H1 (cell line): Measurements from ENCODE around the gene CABLES2. TPM values are rescaled to one million over a fixed set of nuclear protein-coding genes. Genes with fewer than 3 reads are reported as not detected.

ENCODE experiments used
- ASH2L ChIP-seq: fragments of 200-600, 300-600 bp; sonication (generic); IDR thresholded peaks from one replicate; pipeline ENCODE4 v1.7.1; 2017; ENCODE audit warnings: low read length
- BACH1 ChIP-seq: IDR thresholded peaks from 2 replicates; pipeline ENCODE4 v1.6.1; 2012; ENCODE audit warnings: low read length, improper control_type of control experiment
- CBX5 ChIP-seq: fragments of 300-800, 300-1000 bp; sonication (generic); IDR thresholded peaks from 2 replicates; pipeline ENCODE4 v1.7.1; 2016; ENCODE audit warnings: antibody characterized with exemption, low read length, low read depth
- CTBP2 ChIP-seq: IDR thresholded peaks from 2 replicates; pipeline ENCODE4 v1.7.0; 2011; ENCODE audit warnings: borderline replicate concordance, mild to moderate bottlenecking, moderate library complexity, mixed read lengths, low read length; ENCODE audit not compliant: insufficient read depth, insufficient read length
- EGR1 ChIP-seq: IDR thresholded peaks from 2 replicates; pipeline ENCODE4 v1.6.1; 2011; ENCODE audit warnings: low read depth, low read length, borderline replicate concordance
- GABPA ChIP-seq: IDR thresholded peaks from 2 replicates; pipeline ENCODE4 v1.6.1; 2011; ENCODE audit warnings: mild to moderate bottlenecking, low read length, moderate library complexity, borderline replicate concordance; ENCODE audit not compliant: insufficient read depth
- JUN ChIP-seq: IDR thresholded peaks from 2 replicates; pipeline ENCODE4 v1.6.1; 2011; ENCODE audit warnings: low read depth, mild to moderate bottlenecking, improper control_type of control experiment, low read length
- NRF1 ChIP-seq: IDR thresholded peaks from 2 replicates; pipeline ENCODE4 v1.6.1; 2011; ENCODE audit warnings: mild to moderate bottlenecking, low read depth, low read length, improper control_type of control experiment
- POLR2AphosphoS5 ChIP-seq: IDR thresholded peaks from 2 replicates; pipeline ENCODE4 v1.6.1; 2011; ENCODE audit warnings: low read depth, low read length
- RAD21 ChIP-seq, 2 experiments: IDR thresholded peaks in 1 of 2; conservative IDR thresholded peaks in 1 of 2; 2 replicates each; pipeline ENCODE4 v1.6.1; 2011; ENCODE audit warnings: low read depth in 2 of 2, low read length in 2 of 2, improper control_type of control experiment in 1 of 2, inconsistent platforms in 1 of 2, mild to moderate bottlenecking in 1 of 2, moderate library complexity in 1 of 2
- RFX5 ChIP-seq: IDR thresholded peaks from 2 replicates; pipeline ENCODE4 v1.6.1; 2011; ENCODE audit warnings: low read depth, low read length, improper control_type of control experiment, borderline replicate concordance
- SIRT6 ChIP-seq: IDR thresholded peaks from one replicate; pipeline ENCODE4 v1.7.1; 2012; ENCODE audit warnings: low read length, inconsistent platforms
- SRF ChIP-seq: IDR thresholded peaks from 2 replicates; pipeline ENCODE4 v1.6.1; 2011; ENCODE audit warnings: mild to moderate bottlenecking, low read depth, low read length, moderate library complexity
- SUZ12 ChIP-seq: fragments of 200-600 bp; sonication (generic); IDR thresholded peaks from 2 replicates; pipeline ENCODE4 v1.6.1; 2012; ENCODE audit warnings: mild to moderate bottlenecking, inconsistent platforms, low read length, moderate library complexity, mixed read lengths
- TCF12 ChIP-seq: IDR thresholded peaks from 2 replicates; pipeline ENCODE4 v1.6.1; 2011; ENCODE audit warnings: low read depth, mild to moderate bottlenecking, low read length
- TEAD4 ChIP-seq: IDR thresholded peaks from 2 replicates; pipeline ENCODE4 v1.6.1; 2012; ENCODE audit warnings: low read depth, low read length, inconsistent platforms, mixed read lengths
- polyA plus RNA-seq, 7 experiments: library from polyadenylated mRNA; depleted of rRNA in 3 of 7; stranded (reverse) in 5 of 7; unstranded in 2 of 7; fragments of >200 nt in 5 of 7; fragments of 200-250 nt in 2 of 7; gene quantifications; 1 replicate in 5 of 7; 2 replicates in 1 of 7; 4 replicates in 1 of 7; pipeline versions ENCODE4 v1.2.1 to v1.2.3, GENCODE V29; 2011 to 2013; ENCODE audit warnings: missing spikeins in 2 of 7, mixed read lengths in 2 of 7
- total RNA-seq: library from RNA; stranded (reverse); fragmentation: NEBNext Ultra II Directional; extraction: Animal tissue kit (Norgen Biotek cat#: 25700); gene quantifications from 2 replicates; pipeline ENCODE4 v1.2.1, GENCODE V29; 2021
- TF ChIP-seq, protein P1 (sequence below): IDR thresholded peaks from 2 replicates; pipeline ENCODE4 v1.6.1; 2012; ENCODE audit warnings: inconsistent platforms

CABLES2 gene
- total and polyA plus RNA-seq, 2 of the 8 experiments (the other 6 are each of a cell fraction or from before 2014, with no cell fraction given), result 8.0 to 8.8 TPM

DNA sequence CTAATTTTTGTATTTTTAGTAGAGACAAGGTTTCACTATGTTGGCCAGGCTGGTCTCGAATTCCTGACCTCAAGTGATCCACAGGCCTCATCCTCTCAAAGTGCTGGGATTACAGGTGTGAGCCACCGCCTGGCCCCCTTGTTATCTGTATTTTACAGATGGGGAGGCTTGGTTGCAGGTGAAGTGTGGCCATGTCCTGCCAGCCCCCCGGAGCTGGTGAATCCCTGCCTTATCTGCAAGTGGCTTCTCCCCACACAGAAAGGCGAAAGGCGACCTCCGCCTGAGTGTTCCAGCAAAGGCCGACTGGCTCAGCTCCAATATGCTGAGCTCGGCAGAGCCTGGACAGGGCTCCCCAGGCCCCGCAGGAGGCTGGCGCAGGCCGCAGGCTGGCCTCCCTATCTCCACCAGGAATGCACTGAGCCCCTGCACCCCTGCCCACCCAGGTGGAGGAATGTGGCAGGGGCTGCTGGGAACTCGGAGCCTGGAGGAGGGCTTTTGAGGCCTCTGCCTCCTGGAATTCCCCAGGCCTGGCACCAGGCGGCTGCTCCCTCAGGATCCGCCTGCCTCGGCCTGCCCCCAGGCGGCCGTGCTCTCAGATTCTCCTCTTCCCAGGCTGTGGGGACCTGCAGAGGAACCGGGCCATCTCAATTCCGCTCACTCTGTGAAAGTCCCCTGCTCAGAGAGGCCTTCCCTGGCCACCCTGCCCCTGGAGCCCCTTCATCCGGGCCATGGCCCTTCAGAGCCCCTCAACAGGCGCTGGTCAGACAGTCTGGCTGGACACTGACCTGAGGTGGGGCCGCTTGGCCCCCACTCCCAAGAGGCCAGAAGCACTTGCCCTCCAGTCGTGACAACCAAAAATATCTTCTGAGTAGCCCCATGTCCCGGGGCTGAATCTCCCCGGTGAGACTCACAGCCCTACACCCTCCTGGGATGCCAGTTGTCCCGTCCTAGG is 30.7 kb downstream of the CABLES2 start (continued):
- no peak for TF ChIP-seq SIRT6
- no peak for TF ChIP-seq POLR2AphosphoS5
- TF ChIP-seq EGR1, result 0 out of 2 replicates have a peak, but pooled peaks have one; percentile 50
- TF ChIP-seq JUN, result no peak
- TF ChIP-seq GABPA, result peak; percentile 73; the same call in 1 of the 2 replicates
- TF ChIP-seq CBX5, result no peak
- TF ChIP-seq NRF1, result no peak
- peak; percentile 85; the same call in 1 of the 2 replicates for TF ChIP-seq TCF12
- TF ChIP-seq BACH1, result 0 out of 2 replicates have a peak, but pooled peaks have one; percentile 12
- TF ChIP-seq RFX5, result no peak
- TF ChIP-seq RAD21 (IDR thresholded peaks at IDR 0.05 in 1 of 2, conservative IDR thresholded peaks at IDR 0.05 in 1 of 2; ENCODE audit: low read depth in 2 of 2, low read length in 2 of 2), result peak; percentile 68 to 77
- peak; percentile 98 for TF ChIP-seq TEAD4
- TF ChIP-seq CTBP2, result no peak
- TF ChIP-seq SRF, result no peak
- no peak for TF ChIP-seq SUZ12
- TF ChIP-seq, protein P1, sequence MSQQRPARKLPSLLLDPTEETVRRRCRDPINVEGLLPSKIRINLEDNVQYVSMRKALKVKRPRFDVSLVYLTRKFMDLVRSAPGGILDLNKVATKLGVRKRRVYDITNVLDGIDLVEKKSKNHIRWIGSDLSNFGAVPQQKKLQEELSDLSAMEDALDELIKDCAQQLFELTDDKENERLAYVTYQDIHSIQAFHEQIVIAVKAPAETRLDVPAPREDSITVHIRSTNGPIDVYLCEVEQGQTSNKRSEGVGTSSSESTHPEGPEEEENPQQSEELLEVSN, result 0 out of 2 replicates have a peak, but pooled peaks have one; percentile 20
- TF ChIP-seq ASH2L, result peak; percentile 29
